Glutamatergic neuron (in vitro differentiated cells): ENCODE data around the gene TMEM39B. TPM values are rescaled to one million over a fixed set of nuclear protein-coding genes. Genes with fewer than 3 reads are reported as not detected.
"Not testable (repeated sequence)": the region's sequence is repeated elsewhere in the genome, so short reads cannot be mapped to it uniquely, and the experiment has no call there.

Experiments used
- DNase-seq: peaks from one replicate; pipeline ENCODE4 v3.0.0; 2022
- H3K27ac Mint-ChIP-seq: one replicate; pipeline ENCODE4 v1.8.0; 2020; ENCODE audit warnings: mild to moderate bottlenecking, mixed read lengths, inconsistent platforms; ENCODE audit not compliant: unreplicated experiment
- H3K27me3 Mint-ChIP-seq: one replicate; pipeline ENCODE4 v1.8.0; 2020; ENCODE audit warnings: mild to moderate bottlenecking, moderate library complexity, mixed read lengths, inconsistent platforms; ENCODE audit not compliant: unreplicated experiment
- H3K36me3 Mint-ChIP-seq: one replicate; pipeline ENCODE4 v1.8.0; 2020; ENCODE audit warnings: mild to moderate bottlenecking, mixed read lengths, inconsistent platforms; ENCODE audit not compliant: unreplicated experiment
- H3K4me1 Mint-ChIP-seq: one replicate; pipeline ENCODE4 v1.8.0; 2020; ENCODE audit warnings: mild to moderate bottlenecking, low read depth, mixed read lengths, inconsistent platforms; ENCODE audit not compliant: unreplicated experiment
- H3K4me3 Mint-ChIP-seq: one replicate; pipeline ENCODE4 v1.8.0; 2020; ENCODE audit warnings: mild to moderate bottlenecking, mixed read lengths, inconsistent platforms; ENCODE audit not compliant: unreplicated experiment
- H3K9me3 Mint-ChIP-seq: one replicate; pipeline ENCODE4 v1.8.0; 2020; ENCODE audit warnings: mild to moderate bottlenecking, moderate library complexity, mixed read lengths, inconsistent platforms; ENCODE audit not compliant: unreplicated experiment
- total RNA-seq: library from RNA; stranded (reverse); fragmentation: NEBNext Ultra II Directional; extraction: Animal tissue kit (Norgen Biotek cat#: 25700); gene quantifications from one replicate; pipeline ENCODE4 v1.2.1, GENCODE V29; 2021; ENCODE audit not compliant: unreplicated experiment
- TF ChIP-seq, protein P1 (sequence below): fragments of 200-600 bp; sonication (generic); IDR thresholded peaks from one replicate; pipeline ENCODE4 v1.5.0; 2021; ENCODE audit not compliant: partially characterized antibody, unreplicated experiment

TMEM39B gene
- total RNA-seq, 1 donor from 2014 or later, result 23.2 TPM

DNA sequence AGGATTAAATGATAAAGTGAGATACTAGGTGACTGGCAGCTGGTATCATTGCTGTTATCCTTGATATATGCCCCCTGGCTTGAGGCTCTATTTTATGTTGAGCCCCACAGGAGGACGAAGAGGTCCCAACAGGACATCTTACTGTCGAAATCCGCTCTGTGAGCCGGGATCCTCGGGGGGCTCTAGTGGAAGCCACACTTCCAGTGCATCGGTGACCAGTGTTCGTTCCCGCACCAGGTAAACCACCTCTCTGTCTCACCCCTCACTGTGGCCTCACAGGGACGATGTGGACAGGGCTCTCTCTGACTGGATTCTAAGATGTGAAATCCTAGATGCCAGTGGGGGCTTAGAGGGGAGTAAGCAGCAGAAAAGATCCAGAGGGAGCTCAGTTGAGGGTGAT is 2.1 kb downstream of the TMEM39B start:
- TF ChIP-seq, protein P1, sequence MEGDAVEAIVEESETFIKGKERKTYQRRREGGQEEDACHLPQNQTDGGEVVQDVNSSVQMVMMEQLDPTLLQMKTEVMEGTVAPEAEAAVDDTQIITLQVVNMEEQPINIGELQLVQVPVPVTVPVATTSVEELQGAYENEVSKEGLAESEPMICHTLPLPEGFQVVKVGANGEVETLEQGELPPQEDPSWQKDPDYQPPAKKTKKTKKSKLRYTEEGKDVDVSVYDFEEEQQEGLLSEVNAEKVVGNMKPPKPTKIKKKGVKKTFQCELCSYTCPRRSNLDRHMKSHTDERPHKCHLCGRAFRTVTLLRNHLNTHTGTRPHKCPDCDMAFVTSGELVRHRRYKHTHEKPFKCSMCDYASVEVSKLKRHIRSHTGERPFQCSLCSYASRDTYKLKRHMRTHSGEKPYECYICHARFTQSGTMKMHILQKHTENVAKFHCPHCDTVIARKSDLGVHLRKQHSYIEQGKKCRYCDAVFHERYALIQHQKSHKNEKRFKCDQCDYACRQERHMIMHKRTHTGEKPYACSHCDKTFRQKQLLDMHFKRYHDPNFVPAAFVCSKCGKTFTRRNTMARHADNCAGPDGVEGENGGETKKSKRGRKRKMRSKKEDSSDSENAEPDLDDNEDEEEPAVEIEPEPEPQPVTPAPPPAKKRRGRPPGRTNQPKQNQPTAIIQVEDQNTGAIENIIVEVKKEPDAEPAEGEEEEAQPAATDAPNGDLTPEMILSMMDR, result no peak
- Mint-ChIP-seq H3K4me3 (peak overlapping the region; percentile 92), H3K27me3 (peaks cover 3% of the 10 kb centered on the region), H3K9me3 (peaks cover 13% of the 10 kb centered on the region), H3K36me3 (peaks cover 5% of the 10 kb centered on the region), H3K27ac (no peak overlapping the region), H3K4me1 (peaks cover 23% of the 10 kb centered on the region)
- DNase-seq, result no peak

DNA sequence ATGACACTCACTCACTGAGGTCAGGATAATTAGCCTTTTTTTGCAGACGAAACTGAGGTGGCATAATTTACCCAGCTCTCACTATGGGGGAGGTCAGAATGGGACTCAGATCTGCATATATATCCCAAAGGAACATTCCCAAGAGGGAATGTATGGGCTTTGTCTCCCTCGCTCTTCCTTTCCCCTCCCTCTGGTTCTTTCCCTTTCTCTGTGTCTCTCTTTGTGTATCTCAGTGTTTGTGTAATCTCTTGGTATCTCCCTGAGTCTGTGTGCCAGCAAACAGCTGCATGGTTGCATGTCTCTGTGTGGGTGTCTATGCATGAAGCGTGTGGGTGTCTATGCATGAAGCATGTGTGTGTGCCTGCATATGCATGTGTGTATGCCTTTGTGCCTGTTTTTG is 4.7 kb downstream of the TMEM39B start:
- peak overlapping the region; percentile 37 for H3K4me3 Mint-ChIP-seq
- H3K9me3 Mint-ChIP-seq, result peaks cover 3% of the 10 kb centered on the region
- peaks cover 18% of the 10 kb centered on the region for H3K4me1 Mint-ChIP-seq
- no peak for DNase-seq
- H3K27me3 Mint-ChIP-seq, result peaks cover 3% of the 10 kb centered on the region
- peak overlapping the region; percentile 36 for H3K27ac Mint-ChIP-seq
- H3K36me3 Mint-ChIP-seq, result peaks cover 5% of the 10 kb centered on the region
- TF ChIP-seq, protein P1, result no peak

DNA sequence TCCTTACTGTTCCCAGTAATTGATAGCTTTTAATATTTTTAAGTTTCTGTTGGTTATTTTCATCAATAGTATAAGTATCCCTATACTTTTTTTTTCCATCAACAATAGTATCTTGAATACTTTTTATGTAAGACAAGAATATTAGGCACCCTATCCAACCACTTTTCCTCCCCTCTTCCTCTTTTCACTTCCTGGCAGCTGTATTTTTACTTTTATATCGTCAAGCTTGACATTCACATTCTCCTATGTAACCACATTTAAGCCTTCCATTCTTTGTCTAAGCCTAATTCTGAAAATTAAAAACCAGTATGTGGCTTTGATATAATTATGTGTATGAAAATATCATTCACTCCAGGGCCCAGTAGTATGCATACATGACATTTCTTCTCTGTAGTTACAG is 9.3 kb downstream of the TMEM39B start:
- no peak overlapping the region for H3K4me3 Mint-ChIP-seq
- TF ChIP-seq, protein P1, result no peak
- H3K4me1 Mint-ChIP-seq, result peaks cover 5% of the 10 kb centered on the region
- no peak for DNase-seq
- H3K9me3 Mint-ChIP-seq, result peaks cover 2% of the 10 kb centered on the region
- peaks cover 4% of the 10 kb centered on the region for H3K27me3 Mint-ChIP-seq
- no peak overlapping the region for H3K27ac Mint-ChIP-seq
- H3K36me3 Mint-ChIP-seq, result no peaks in the 10 kb centered on the region

DNA sequence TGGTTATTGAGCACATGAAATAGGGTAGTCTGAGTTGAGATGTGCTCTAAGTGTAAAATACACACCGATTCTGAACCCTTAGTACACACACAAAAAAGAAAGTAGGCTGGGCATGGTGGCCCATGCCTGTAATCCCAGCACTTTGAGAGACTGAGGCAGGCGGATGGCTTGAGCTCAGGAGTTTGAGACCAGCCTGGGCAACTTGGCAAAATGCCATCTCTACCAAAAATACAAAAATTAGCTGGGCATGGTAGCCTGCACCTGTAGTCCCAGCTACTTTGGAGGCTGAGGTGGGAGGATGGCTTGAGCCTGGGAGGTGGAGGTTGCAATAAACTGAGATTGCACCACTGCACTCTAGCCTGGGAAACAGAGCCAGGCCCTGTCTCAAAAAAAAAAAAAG is 13.6 kb downstream of the TMEM39B start:
- H3K4me3 Mint-ChIP-seq, H3K9me3 Mint-ChIP-seq, H3K27me3 Mint-ChIP-seq, H3K36me3 Mint-ChIP-seq, H3K4me1 Mint-ChIP-seq, DNase-seq, H3K27ac Mint-ChIP-seq: not testable (repeated sequence)

DNA sequence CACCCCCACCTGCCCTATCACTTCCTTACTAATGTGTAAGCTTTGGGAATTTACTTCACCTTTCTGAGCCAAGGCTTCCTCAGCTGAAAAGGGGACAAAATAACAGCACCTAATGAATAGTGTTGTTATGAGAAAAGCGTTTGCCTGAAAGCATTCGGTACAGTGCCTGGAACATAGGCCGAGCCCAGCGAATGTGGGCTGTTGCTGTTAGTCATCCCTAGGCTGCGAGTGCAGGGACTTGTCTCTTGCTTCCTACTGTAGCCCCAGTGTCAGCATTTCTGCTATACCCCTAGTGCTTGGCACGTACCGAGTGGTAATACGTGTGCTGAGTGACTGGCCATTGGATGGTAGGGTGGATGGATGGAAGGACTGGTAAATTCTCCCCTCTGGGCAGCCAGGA is 18.4 kb downstream of the TMEM39B start:
- Mint-ChIP-seq H3K4me3 (no peak overlapping the region), H3K27ac (no peak overlapping the region), H3K4me1 (no peaks in the 10 kb centered on the region), H3K36me3 (no peaks in the 10 kb centered on the region), H3K9me3 (no peaks in the 10 kb centered on the region), H3K27me3 (peaks cover 7% of the 10 kb centered on the region)
- DNase-seq, result no peak
- TF ChIP-seq, protein P1, result no peak

DNA sequence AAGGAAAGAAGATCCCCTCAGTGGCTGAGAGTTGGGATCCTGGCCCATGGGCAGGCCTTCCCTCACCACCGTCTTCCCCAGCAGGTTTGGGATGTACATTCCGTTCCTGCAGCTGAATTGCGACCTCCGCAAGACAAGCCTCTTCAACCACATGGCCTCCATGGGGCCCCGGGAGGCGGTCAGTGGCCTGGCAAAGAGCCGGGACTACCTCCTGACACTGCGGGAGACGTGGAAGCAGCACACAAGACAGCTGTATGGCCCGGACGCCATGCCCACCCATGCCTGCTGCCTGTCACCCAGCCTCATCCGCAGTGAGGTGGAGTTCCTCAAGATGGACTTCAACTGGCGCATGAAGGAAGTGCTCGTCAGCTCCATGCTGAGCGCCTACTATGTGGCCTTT is 18.9 kb downstream of the TMEM39B start:
- H3K27me3 Mint-ChIP-seq, result peaks cover 6% of the 10 kb centered on the region
- no peak overlapping the region for H3K27ac Mint-ChIP-seq
- H3K4me3 Mint-ChIP-seq, result no peak overlapping the region
- H3K4me1 Mint-ChIP-seq, result no peaks in the 10 kb centered on the region
- no peak for DNase-seq
- TF ChIP-seq, protein P1, result no peak
- H3K9me3 Mint-ChIP-seq, result no peaks in the 10 kb centered on the region
- H3K36me3 Mint-ChIP-seq, result no peaks in the 10 kb centered on the region
